ENCODE results near the gene RBM43.
"Not testable (repeated sequence)": the region's sequence is repeated elsewhere in the genome, so short reads cannot be mapped to it uniquely, and the experiment has no call there.

The RBM43 gene

DNA sequence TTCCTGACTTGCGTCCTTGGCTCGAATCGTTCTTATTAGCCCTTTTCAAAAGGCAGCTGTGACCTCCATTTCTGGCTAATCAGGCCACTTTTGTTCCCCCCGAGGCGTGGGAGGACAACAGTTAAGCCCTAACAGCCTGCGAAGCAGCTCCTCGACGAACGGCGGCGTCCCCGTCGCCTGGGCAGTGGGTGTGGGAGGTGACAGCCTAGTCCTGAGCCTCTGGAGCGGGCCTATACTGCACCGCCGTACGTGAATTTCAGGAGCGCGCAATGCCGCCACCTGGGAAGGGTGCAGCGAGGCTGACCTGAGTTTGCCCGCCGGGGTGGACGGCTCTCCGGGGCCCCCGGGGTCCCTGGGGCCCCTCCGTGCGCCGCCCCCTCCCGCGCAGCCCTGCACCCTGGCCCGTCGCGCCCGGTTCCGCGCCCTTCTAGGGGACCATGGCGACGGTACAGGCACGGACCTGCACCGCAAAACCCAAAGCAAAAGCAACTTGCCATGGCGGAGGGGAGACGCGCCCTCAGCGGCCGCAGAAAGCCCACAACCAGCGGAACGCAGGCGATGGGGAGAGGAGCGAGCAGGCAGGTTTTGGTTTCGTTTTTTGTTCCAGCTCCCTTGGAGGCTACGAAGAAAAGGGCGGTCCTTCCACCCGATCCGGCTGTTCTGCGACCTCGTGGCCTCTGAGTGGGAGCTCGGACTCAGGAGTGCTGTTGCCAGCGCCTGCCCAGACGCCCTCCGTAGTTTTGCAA, at the start of gene RBM43:
Gene RBM43, minus strand, starts transcription at position 633 of the 746 bp plus-strand sequence. Its CDS starts 136 bp downstream, at position 497.
- DNase-seq (ENCODE audit: low read depth in 2 of 2): peak; percentile 62 to 63

DNA sequence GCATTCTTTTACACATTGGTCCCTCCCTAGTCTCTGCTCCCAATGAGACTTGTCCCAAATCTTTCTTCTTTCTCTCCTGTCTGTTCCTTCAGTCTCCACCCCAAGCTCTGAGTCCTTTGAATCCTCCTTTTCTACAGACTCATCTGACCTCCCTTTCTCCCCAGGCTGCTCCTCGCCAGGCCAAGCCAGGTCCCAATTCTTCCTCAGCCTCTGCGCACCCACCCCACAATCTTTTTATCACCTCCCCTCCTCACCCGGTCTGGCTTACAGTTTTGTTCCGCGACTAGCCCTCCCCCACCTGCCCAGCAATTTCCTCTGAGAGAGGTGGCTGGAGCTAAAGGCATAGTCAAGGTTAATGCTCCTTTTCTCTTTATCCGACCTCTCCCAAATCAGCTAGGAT, 48.6 kb upstream of the RBM43 start:
- DNase-seq (ENCODE audit: low read depth in 2 of 2): not testable (repeated sequence)

GRCh38 chr2:151306621-151307020, 45.0 kb upstream of the RBM43 start:
- no peak for DNase-seq (ENCODE audit: low read depth in 2 of 2)

DNA sequence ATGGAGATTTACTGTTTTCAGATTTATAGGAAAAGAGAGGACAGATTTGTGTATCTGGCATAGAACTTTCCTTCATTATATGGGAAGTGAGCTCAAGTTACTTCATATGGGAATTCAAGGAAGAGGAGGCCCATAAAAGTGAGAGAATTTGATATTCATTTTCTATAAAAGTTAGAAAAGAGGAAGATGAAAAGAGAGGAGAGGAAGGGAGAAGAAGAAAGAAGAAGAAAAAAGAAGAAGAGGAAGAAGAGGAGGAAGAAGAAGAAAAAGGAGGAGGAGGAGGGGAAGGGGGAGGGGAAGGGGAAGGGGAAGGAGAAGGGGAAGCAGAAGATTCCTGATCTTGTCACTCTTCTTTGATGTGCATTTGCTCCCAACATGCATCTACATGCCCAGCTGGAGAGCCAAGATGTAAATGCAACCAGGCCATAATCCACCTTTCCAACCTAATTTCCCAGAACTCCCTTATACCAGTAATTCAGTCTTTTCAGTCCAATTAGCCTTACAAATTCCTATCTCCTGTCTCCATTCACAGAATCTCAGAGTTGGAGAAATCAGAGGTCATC, 43.5 kb upstream of the RBM43 start:
- no peak for DNase-seq (ENCODE audit: low read depth in 2 of 2)

DNA sequence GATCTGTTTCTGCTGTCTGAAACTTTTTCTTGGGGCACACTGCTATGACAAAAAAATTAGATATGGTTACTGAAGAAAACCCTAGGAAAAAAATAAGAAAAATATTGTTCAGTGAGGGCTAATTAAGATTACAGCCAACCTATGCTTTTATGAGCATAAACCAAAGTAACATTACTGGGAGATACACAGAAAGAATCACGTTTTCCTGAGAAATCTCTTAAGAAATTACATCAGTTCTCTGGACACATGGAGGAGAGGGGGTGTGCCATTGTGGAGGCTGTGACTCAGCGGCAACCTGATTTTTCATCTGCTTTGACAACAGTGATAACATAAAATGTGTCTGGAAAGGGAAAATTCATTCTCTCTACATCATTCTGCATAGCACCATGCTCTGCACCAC, 41.2 kb upstream of the RBM43 start:
- no peak for DNase-seq (ENCODE audit: low read depth in 2 of 2)

GRCh38 chr2:151302404-151302803, 40.7 kb upstream of the RBM43 start:
- DNase-seq (ENCODE audit: low read depth in 2 of 2): no peak

GRCh38 chr2:151299920-151300539, 38.4 kb upstream of the RBM43 start:
- DNase-seq (ENCODE audit: low read depth in 2 of 2): no peak

DNA sequence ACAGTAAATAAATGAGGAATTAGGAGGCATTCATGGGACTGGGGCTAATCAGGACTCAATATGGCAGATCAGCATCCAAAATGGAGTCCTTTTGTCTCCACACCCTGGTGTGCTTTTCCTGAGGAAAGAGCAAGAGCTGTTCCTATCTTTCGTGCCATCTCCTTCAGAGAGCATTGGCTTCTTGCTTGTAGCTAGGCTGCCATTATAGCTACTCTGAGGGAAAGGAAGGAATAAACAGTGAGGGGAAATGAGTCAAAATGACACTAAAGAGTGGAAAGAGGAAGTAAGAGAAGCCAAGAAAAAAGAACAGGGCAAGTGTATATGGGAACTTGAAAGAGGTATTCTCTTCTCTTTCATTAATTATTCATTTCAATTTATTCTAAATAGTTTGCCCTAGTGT, 36.2 kb upstream of the RBM43 start:
- DNase-seq (ENCODE audit: low read depth in 2 of 2): no peak

- DNase-seq (ENCODE audit: low read depth in 2 of 2): not testable (repeated sequence)
Measured at GRCh38 chr2:151295926-151296325, 34.3 kb upstream of the RBM43 start.

DNA sequence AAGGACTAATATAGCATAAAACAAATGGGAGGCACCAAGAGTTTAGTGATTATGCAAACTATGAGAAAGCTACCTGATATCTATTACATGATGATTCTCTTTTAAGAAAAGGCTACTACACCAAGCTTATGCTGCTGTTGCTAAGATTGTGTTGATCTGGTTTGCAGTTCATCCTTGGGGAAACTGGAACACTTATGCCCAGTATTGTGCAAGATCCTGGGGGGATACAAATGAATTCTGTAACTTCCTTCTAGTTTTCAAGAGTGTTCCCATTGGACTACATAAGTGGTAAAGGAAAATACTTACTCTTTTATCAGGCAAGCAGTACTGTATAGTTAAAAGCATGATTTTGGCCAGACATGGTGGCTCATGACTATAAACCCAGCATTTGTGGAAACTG, 30.9 kb upstream of the RBM43 start:
- no peak for DNase-seq (ENCODE audit: low read depth in 2 of 2)

GRCh38 chr2:151292141-151292540, 30.5 kb upstream of the RBM43 start:
- DNase-seq (ENCODE audit: low read depth in 2 of 2): no peak

- DNase-seq (ENCODE audit: low read depth in 2 of 2): no peak
Measured at GRCh38 chr2:151291224-151291623, 29.6 kb upstream of the RBM43 start.

GRCh38 chr2:151289972-151290866, 28.6 kb upstream of the RBM43 start:
- DNase-seq (ENCODE audit: low read depth in 2 of 2): no peak

DNA sequence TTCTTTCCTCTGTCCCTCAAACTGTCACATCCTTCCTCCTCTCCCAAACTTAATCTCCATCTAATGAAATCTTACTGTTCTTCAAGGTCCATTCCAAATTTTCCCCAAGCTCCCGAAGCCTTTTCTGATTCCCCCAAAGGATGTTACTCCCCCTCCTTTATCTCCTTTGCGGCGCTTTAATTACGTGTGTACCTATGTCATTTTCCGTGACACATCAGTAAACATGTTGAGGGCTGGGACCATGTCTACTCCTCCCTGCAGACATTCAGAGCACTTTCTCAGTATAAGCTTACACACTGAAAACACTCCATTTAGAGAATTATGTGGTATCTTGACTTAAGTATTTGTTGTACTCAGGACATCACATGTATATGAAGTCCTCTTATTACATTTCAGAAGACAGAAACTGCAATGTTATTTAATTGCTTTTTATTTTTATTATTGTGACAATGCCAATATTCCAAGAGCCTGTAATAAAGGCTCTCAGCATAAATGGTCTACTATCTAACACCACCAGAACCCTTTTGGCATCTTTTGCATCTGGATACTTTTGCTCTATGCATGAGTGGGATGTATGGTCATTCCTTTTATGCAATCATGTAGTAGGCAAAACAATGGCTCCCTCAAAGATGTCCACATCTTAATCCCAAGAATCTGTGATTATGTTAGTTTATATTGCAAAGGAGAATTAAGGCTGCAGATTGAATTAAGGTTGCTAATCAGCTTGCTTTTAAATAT, 26.0 kb upstream of the RBM43 start:
- DNase-seq (ENCODE audit: low read depth in 2 of 2): no peak

- no peak for DNase-seq (ENCODE audit: low read depth in 2 of 2)
Measured at GRCh38 chr2:151282401-151282800, 20.7 kb upstream of the RBM43 start.

DNA sequence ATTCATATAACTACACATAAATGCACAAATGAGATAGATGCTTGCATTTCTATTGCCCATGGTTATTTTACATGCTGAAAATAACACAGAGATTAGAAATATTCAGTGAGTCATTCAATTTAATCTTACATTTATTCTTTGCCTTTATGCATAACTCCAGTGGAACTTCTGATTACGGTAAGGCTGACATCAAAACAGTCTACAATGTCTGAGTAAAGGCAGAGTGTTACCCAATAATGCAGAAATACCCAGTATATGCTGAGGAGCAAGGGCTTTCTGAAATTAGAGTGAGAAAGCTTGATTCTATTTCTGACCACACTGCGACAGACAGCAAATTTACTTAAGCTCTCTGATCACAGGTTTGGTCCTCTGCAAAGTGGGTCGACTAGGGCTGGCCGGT, 18.6 kb upstream of the RBM43 start:
- no peak for DNase-seq (ENCODE audit: low read depth in 2 of 2)

DNA sequence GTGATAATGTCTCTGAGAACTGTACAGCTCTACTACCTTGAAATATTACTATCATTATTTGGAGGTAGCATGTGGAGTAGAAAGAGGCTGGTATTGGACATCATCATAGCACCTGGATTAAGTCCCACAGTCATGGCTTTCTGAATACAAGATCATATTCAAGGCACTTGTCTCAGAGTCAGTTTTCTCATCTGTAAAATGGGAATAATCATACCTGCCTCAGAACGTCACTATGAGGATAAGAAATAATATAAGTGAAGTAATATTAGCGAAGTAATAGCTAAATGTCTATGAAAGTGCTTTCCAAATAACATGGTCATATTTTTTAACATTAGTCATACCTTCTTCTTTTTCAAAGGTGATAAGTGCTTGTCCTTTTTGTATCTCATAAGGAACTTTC, 16.8 kb upstream of the RBM43 start:
- DNase-seq (ENCODE audit: low read depth in 2 of 2): no peak

- DNase-seq (ENCODE audit: low read depth in 2 of 2): no peak
Measured at GRCh38 chr2:151277067-151277466, 15.4 kb upstream of the RBM43 start.

DNA sequence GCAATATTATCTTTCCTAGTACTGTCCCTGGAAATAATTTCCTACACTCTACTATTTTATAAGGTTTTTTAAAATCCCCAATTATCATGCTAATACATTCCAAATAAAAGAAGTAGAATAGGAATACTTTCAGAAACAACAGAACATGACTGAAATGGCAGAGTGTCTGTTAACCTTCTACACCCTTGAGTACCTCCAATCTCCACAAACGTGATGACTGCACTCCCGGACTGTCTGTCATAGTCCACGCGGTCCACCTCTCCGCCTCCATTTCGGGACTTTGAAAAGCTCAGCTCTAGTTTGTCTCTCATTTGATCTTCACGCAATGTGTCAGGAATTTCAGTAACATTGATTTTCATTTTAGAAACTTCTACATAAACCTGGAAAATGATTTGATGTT, 13.6 kb upstream of the RBM43 start:
- DNase-seq (ENCODE audit: low read depth in 2 of 2): no peak

GRCh38 chr2:151271824-151272223, 10.2 kb upstream of the RBM43 start:
- DNase-seq (ENCODE audit: low read depth in 2 of 2): no peak

- no peak for DNase-seq (ENCODE audit: low read depth in 2 of 2)
Measured at GRCh38 chr2:151269798-151270568, 8.3 kb upstream of the RBM43 start.
